ENCODE measurements around the gene SIAH3.

- TF ChIP-seq CTCF (conservative IDR thresholded peaks at IDR 0.05; ENCODE audit: low read depth, low read length), result no peak
- no peak for TF ChIP-seq EZH2phosphoT487 (IDR thresholded peaks at IDR 0.05; ENCODE audit: borderline replicate concordance, low read length)
- no peak for TF ChIP-seq EZH2 (IDR thresholded peaks at IDR 0.05; ENCODE audit: low read length, unreplicated experiment)
These were observed 52.7 kb downstream of the SIAH3 start for GRCh38 chr13:45798851-45799250.

All from PC-3 (cell line).